K562 (cell line): ENCODE results near the gene SLC4A5. TPM values are rescaled to one million over a fixed set of nuclear protein-coding genes. Genes with fewer than 3 reads are reported as not detected.

Experiments used
- CBX8 ChIP-seq: fragments of 200-600 bp; sonication (generic); IDR thresholded peaks from 2 replicates; pipeline ENCODE4 v1.6.1; 2012; ENCODE audit warnings: borderline replicate concordance, mixed run types, low read depth, mild to moderate bottlenecking, moderate library complexity, mixed read lengths, low read length, control low read depth, inconsistent platforms; ENCODE audit not compliant: poor library complexity, severe bottlenecking; ENCODE audit errors: extremely low read depth
- DPF2 ChIP-seq: fragments of 450-650 bp; IDR thresholded peaks from 2 replicates; pipeline ENCODE4 v1.6.1; 2016
- GTF2A2 ChIP-seq: IDR thresholded peaks from 2 replicates; pipeline ENCODE4 v1.6.1; 2016; ENCODE audit warnings: mild to moderate bottlenecking, missing genetic modification characterization, missing compliant biosample characterization
- SMC3 ChIP-seq: conservative IDR thresholded peaks from 2 replicates; pipeline ENCODE4 v1.6.1; 2011; ENCODE audit warnings: low read depth, low read length, improper control_type of control experiment; ENCODE audit not compliant: insufficient read depth
- ZFP36 ChIP-seq: fragments of 150-350 bp; IDR thresholded peaks from 2 replicates; pipeline ENCODE4 v1.6.1; 2018; ENCODE audit warnings: low read length, low read depth; ENCODE audit not compliant: partially characterized antibody
- ZNF174 ChIP-seq: fragments of 250-450 bp; sonication (Bioruptor Pico); IDR thresholded peaks from 2 replicates; pipeline ENCODE4 v1.4.0; 2020; ENCODE audit warnings: mild to moderate bottlenecking
- polyA plus RNA-seq, 8 experiments: library from polyadenylated mRNA; depleted of rRNA in 4 of 8; stranded (reverse) in 5 of 8; unstranded in 3 of 8; fragments of >200 nt; fragmentation: Nextera tagmentation in 2 of 8; fragmentation: Illumina TruSeq in 1 of 8; extraction: Ambion mirVana in 2 of 8; extraction: Trizol in 1 of 8; gene quantifications; 2 replicates each; pipeline versions ENCODE4 v1.2.1 to v1.2.3, GENCODE V29; 2011 to 2014; ENCODE audit warnings: inconsistent platforms in 1 of 8, missing spikeins in 1 of 8
- total RNA-seq, 7 experiments: library from RNA; depleted of rRNA in 6 of 7; stranded (reverse); fragments of >200 nt in 6 of 7; fragmentation: Illumina TruSeq in 2 of 7; extraction: Trizol in 2 of 7; gene quantifications; 2 replicates each; pipeline versions ENCODE4 v1.2.1 to v1.2.3, GENCODE V29; 2011 to 2021; ENCODE audit warnings: low replicate concordance in 1 of 7
- TF ChIP-seq, protein P1 (sequence below): sonication (generic); formaldehyde crosslinking; IDR thresholded peaks from 2 replicates; pipeline ENCODE4 v1.8.0; 2023; ENCODE audit warnings: missing genetic modification reagents, mild to moderate bottlenecking, borderline replicate concordance

SLC4A5 gene
- total and polyA plus RNA-seq, 9 of the 15 experiments (the other 6 are each of a cell fraction or from before 2014, with no cell fraction given), result 0.03 to 0.77 (median 0.14) TPM; not detected in 1

DNA sequence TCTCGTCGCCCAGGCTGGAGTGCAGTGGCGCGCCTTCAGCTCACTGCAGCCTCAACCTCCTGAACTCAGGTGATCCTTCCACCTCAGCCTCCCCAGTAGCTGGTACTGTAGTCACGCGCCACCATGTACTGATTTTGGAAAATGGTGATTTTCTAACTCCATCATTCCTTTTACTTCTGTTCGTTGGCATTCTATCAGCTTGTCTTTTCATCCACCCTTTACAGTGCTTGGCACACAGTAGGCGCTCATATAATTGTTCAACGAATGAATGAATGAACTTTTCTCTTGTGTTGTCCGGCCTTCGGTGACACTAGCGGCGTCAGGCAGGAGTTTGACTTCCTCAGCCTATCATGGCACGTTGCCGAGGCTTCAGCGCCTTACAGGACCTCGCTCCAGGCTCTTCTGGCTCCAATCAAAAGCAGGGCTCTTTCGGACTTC lies 145.2 kb downstream of the SLC4A5 start (continued):
- TF ChIP-seq, protein P1, sequence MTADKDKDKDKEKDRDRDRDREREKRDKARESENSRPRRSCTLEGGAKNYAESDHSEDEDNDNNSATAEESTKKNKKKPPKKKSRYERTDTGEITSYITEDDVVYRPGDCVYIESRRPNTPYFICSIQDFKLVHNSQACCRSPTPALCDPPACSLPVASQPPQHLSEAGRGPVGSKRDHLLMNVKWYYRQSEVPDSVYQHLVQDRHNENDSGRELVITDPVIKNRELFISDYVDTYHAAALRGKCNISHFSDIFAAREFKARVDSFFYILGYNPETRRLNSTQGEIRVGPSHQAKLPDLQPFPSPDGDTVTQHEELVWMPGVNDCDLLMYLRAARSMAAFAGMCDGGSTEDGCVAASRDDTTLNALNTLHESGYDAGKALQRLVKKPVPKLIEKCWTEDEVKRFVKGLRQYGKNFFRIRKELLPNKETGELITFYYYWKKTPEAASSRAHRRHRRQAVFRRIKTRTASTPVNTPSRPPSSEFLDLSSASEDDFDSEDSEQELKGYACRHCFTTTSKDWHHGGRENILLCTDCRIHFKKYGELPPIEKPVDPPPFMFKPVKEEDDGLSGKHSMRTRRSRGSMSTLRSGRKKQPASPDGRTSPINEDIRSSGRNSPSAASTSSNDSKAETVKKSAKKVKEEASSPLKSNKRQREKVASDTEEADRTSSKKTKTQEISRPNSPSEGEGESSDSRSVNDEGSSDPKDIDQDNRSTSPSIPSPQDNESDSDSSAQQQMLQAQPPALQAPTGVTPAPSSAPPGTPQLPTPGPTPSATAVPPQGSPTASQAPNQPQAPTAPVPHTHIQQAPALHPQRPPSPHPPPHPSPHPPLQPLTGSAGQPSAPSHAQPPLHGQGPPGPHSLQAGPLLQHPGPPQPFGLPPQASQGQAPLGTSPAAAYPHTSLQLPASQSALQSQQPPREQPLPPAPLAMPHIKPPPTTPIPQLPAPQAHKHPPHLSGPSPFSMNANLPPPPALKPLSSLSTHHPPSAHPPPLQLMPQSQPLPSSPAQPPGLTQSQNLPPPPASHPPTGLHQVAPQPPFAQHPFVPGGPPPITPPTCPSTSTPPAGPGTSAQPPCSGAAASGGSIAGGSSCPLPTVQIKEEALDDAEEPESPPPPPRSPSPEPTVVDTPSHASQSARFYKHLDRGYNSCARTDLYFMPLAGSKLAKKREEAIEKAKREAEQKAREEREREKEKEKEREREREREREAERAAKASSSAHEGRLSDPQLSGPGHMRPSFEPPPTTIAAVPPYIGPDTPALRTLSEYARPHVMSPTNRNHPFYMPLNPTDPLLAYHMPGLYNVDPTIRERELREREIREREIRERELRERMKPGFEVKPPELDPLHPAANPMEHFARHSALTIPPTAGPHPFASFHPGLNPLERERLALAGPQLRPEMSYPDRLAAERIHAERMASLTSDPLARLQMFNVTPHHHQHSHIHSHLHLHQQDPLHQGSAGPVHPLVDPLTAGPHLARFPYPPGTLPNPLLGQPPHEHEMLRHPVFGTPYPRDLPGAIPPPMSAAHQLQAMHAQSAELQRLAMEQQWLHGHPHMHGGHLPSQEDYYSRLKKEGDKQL (CRISPR knock-in tag), result no peak
- TF ChIP-seq ZNF174 (CRISPR knock-in tag) (no peak), CBX8 (no peak), ZFP36 (no peak), GTF2A2 (tag) (no peak), SMC3 (no peak), DPF2 (no peak)
- TF ChIP-seq, all 486 proteins: peak for 16
